ENCODE results near the gene PLPPR1.

- TF ChIP-seq CTCF (conservative IDR thresholded peaks at IDR 0.05) (no peak), ZFX (IDR thresholded peaks at IDR 0.05) (no peak)
These were observed 100.1 kb downstream of the PLPPR1 start for GRCh38 chr9:101128623-101129022.
